ENCODE data around the gene NCR3LG1.
"Not testable (repeated sequence)": the region's sequence is repeated elsewhere in the genome, so short reads cannot be mapped to it uniquely, and the experiment has no call there.

NCR3LG1 gene

GRCh38 chr11:17413414-17414316, 62.1 kb downstream of the NCR3LG1 start:
- DNase-seq = no peak

DNA sequence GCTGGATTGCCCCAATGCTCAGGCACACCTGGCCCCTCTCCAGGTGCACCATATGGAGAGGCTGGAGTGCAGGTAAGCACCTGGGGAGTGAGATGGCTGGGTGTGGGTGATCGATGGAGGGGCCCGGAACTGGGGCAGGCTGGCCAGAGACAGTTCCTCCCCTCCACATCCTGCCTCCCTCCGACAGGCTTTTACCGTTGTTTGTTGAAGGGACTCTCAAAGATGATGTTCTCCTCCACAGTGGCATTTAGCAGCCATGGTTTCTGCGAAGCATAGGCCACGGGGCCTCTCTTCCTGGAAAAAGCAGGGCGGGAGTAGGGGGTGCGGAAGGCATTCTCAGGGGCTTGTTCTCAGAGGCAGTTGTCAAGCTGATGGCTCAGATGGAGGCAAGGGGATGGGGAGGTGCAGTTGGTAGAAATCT, 62.7 kb downstream of the NCR3LG1 start:
- no peak for DNase-seq

GRCh38 chr11:17414992-17415391, 63.4 kb downstream of the NCR3LG1 start:
- no peak for DNase-seq

DNA sequence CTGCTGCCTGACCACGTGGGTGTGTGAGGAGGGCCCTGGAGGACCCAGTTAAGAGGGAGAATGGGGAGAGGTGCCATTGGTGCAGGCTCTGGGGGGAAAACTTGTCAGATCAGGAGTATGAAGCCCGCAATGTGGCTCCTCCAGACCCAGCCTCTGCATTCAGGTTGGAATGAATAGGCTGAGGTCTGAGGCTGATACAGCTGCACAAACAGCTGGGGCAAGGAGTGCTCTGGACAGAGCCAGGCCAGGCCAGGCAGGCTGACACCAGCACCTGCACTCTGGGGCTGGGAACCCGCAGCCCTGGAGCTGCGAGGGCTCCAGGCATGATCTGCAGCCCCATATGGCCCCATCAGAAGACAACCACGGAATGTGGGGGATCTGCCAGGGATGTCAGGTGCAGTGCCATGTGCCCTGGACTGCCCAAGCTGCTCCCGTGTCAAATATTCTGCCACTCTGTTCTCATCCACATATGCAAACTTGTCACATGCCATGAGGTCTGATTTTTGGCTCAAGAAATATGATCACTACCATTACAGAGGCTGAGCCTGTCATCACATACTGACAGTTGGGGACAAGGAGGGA, 64.0 kb downstream of the NCR3LG1 start:
- no peak for DNase-seq

GRCh38 chr11:17416492-17416891, 64.9 kb downstream of the NCR3LG1 start:
- DNase-seq = no peak

DNA sequence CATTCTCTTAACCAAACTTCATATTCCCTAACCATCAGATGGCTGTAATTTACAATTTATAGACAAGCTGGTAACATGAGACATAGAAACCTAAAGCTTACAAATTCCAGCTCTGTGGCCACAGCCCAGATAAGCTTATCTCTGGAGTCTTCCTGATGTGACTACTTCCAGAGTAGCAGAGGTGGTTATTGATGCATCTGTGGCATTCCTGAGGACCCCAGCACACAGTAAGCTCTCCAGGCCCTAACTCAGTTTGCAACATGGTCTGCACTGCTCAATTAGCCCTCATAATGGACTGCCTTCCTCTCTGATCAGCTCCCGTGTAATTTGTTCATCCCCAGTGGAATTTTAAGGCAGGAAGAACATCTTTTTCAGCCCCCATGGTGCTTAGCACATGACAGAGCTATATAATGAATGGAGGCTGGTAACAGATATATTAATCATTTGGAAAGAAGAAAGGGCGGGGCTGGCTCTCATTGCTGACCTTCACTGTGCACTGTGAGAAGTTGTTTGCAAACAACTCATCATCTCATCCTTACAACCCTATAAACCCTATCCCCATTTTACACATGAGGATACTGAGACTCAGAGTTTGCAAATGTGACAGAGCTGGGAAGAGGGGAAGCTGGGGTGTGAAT, 67.0 kb downstream of the NCR3LG1 start:
- DNase-seq = no peak

GRCh38 chr11:17421781-17422180, 70.2 kb downstream of the NCR3LG1 start:
- DNase-seq = no peak

GRCh38 chr11:17423533-17424310, 72.1 kb downstream of the NCR3LG1 start:
- no peak for DNase-seq

DNA sequence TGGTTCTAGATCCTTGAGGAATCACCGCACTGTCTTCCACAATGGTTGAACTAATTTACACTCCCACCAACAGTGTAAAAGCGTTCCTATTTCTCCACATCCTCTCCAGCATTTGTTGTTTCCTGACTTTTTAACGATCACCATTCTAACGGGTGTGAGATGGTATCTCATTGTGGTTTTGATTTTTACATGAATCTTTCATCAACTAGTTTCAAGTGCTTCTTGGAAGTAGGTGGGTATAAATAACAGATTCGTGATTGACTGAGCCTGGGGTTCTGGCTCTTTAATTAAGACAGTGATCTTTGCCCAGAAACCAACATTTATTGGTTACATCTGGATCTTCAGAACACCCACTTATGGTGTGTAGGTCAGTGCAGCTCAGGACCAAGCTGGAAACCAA, 74.6 kb downstream of the NCR3LG1 start:
- DNase-seq = not testable (repeated sequence)

Data from cortex of kidney (tissue), 1 donor.